ENCODE measurements around the gene SERPING1.

The SERPING1 gene

GRCh38 chr11:57597916-57598830 is 688 bp downstream of the SERPING1 start:
- no peak for DNase-seq (ENCODE audit: low read depth)

GRCh38 chr11:57598831-57599155 is 1.3 kb downstream of the SERPING1 start:
- no peak for DNase-seq (ENCODE audit: low read depth)

DNA sequence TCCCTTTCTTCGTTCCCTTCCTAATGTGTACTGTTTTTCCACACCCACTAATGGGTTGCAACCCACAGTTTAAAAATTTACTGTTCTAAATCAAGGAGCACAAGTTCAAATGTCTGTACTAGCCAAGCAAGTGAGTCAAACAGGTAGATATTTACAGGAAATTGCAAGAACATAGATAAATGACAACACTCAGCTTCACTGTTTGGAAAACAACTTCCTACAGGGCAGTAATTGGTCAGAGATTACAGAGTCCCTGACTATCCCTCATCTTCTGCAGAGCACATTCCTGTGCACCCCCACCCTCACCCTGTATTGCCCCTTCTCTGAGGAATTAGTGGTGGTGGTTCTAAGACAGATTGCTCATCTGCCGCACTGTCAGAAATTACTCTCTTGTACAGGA is 1.9 kb downstream of the SERPING1 start:
- no peak for DNase-seq (ENCODE audit: low read depth)

- DNase-seq (ENCODE audit: low read depth), result no peak
These were observed 3.8 kb downstream of the SERPING1 start for GRCh38 chr11:57601297-57601696.

- no peak for DNase-seq (ENCODE audit: low read depth)
These were observed 7.0 kb downstream of the SERPING1 start for GRCh38 chr11:57604296-57605027.

DNA sequence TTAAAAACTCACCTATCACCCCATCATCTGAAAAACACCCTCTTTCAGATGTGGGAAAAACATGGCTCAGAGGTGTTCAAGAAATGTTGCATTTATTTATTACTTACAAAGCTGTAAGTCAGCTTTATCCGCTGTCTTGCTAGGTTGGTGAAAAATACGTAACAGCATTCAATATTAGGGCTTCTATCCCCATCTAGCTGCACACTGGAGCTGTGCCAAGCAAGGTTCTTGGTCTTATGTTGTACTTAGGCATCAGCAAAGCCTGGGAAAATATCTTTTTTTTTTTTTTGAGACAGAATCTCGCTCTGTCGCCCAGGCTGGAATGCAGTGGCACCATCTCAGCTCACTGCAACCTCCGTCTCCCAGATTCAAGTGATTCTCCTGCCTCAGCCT is 7.5 kb downstream of the SERPING1 start:
- no peak for DNase-seq (ENCODE audit: low read depth)

DNA sequence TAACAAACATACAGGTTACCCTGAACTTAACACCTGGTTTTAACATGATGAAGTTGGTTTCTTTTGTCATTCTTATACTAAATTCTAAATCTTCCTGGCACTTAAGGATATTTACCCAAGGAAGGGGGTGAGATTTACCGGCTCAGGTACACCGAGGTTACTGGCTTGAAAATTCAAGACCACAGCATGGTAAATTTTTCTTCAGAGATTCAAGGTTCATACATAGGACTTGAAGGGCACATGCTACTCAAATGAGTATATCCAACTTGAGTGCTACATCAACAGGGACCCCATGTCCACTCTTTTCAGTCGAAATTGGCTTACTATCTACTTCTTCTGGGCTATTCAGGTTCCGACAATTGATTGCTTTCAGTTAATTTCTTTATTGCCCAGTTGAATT is 12.7 kb downstream of the SERPING1 start:
- no peak for DNase-seq (ENCODE audit: low read depth)

DNA sequence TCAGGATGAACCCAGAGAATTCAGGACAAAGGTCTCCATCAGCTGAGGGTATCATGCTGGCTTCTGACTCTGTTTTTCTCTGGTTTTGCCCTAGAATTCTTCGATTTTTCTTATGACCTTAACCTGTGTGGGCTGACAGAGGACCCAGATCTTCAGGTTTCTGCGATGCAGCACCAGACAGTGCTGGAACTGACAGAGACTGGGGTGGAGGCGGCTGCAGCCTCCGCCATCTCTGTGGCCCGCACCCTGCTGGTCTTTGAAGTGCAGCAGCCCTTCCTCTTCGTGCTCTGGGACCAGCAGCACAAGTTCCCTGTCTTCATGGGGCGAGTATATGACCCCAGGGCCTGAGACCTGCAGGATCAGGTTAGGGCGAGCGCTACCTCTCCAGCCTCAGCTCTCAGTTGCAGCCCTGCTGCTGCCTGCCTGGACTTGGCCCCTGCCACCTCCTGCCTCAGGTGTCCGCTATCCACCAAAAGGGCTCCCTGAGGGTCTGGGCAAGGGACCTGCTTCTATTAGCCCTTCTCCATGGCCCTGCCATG is 16.8 kb downstream of the SERPING1 start:
- DNase-seq (ENCODE audit: low read depth), result no peak

DNA sequence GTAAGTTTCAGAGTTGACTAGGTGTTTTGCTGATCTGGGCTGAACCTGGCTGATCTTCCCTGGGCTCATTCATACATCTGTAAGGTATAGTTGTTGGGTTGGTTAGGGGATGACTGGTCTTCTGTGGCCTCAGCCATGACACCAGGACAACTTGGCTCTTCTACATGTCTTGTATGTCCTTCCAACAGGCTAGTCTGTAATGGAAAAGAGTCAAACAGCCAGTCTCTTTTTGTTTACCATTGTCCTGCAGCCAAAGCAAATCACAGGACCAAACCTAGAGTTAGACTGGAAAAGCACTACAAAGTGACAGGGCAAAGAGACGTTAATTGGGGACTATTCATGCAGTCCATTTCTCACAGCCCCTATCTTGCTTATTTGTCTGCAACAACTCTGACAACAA is 17.8 kb downstream of the SERPING1 start:
- no peak for DNase-seq (ENCODE audit: low read depth)

- no peak for DNase-seq (ENCODE audit: low read depth)
These were observed 19.1 kb downstream of the SERPING1 start for GRCh38 chr11:57616595-57616994.

GRCh38 chr11:57618438-57618837 is 21.0 kb downstream of the SERPING1 start:
- no peak for DNase-seq (ENCODE audit: low read depth)

- no peak for DNase-seq (ENCODE audit: low read depth)
These were observed 21.8 kb downstream of the SERPING1 start for GRCh38 chr11:57619331-57619730.

GRCh38 chr11:57620467-57620866 is 23.0 kb downstream of the SERPING1 start:
- DNase-seq (ENCODE audit: low read depth), result no peak

- no peak for DNase-seq (ENCODE audit: low read depth)
These were observed 24.8 kb downstream of the SERPING1 start for GRCh38 chr11:57622263-57622662.

DNA sequence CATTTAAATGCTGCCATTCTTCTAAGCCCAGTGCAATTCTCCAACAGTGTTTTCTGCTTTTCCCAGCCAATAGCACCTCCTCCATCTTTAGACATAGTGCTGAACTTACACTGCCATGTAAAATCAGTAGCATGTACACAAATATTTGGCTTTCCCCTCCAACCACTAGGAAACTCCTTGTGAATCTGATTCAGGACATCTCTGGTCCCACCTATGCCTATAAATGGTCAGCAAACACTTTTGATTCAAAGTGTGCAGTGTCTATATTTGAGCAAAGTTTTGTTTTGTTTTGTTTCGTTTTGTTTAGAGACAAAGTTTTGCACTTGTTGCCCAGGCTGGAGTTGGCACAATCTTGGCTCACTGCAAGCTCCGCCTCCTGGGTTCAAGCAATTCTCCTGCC is 27.4 kb downstream of the SERPING1 start:
- DNase-seq (ENCODE audit: low read depth), result no peak

DNA sequence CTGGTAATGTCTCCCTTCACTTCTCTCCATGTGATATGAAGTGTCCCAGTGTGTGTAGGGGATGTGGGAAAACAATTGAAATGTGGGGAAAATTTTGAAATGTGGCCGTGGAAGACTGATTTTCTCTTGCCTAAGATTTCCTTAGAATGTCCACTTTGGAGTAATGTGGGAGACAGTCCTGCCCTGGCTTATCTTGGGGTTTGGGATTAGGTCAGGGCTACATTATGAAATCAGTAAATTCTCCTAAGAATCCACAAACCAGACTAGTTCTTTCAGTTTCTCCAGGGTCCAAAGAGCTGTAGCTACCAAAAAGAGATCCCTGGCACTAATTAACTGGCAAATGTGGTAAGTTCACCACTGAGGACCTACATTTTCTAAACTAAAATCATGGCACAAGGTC is 29.4 kb downstream of the SERPING1 start:
- no peak for DNase-seq (ENCODE audit: low read depth)

- DNase-seq (ENCODE audit: low read depth), result no peak
These were observed 32.7 kb downstream of the SERPING1 start for GRCh38 chr11:57630171-57630570.

DNA sequence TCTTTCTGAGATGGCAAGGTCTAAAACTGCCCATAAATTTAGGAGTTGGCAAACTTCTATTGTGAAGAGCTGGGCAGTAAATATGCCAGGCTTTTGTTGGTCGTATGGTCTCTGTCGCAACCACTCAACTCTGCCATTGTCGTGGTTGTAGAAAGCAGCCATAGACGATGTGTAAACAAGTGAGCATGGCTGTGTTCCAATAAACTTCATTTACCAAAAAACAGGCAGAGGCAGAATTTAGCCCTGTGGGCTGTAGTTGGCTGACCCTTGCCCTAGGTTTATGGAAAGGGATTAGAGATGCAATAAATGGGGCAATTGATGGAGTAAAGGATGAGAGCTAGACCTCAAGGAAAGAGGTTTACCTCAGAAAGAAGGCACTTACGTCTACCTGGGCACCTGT is 34.6 kb downstream of the SERPING1 start:
- DNase-seq (ENCODE audit: low read depth), result no peak

- DNase-seq (ENCODE audit: low read depth), result no peak
These were observed 36.0 kb downstream of the SERPING1 start for GRCh38 chr11:57633394-57634070.

DNA sequence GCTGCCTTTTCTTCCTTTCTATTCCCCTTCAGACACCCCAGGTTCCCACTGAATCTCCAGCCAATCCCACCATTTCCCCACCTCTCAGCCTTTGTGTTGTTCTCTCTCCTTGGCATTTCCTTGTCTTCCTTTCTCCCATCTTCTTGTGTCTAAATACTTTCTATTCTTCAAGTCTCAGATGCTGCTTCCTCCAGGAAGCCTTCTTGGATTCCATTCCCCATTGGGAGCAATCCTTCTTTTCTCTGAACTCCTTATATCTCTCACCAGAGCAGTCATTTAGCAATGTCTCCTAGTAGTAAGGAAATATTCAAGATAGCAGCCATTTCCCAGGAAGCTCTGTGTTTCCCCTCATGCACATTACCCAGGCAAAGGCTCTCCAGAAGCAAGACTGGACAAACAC is 36.8 kb downstream of the SERPING1 start:
- no peak for DNase-seq (ENCODE audit: low read depth)

GRCh38 chr11:57635246-57635645 is 37.8 kb downstream of the SERPING1 start:
- no peak for DNase-seq (ENCODE audit: low read depth)

- DNase-seq (ENCODE audit: low read depth), result no peak
These were observed 40.1 kb downstream of the SERPING1 start for GRCh38 chr11:57637626-57638004.
